A549 (cell line): ENCODE data around the gene MYMK.

Experiments
- EHMT2 ChIP-seq: fragments of 200-600 bp; sonication (generic); IDR thresholded peaks from 2 replicates; pipeline ENCODE4 v1.6.1; 2016; ENCODE audit warnings: antibody characterized with exemption, low read depth, mild to moderate bottlenecking, moderate library complexity
- EP300 ChIP-seq, 2 experiments: fragments of >200 bp; sonication (Bioruptor Twin); formaldehyde crosslinking; IDR thresholded peaks; 2 replicates in 1 of 2; 3 replicates in 1 of 2; pipeline ENCODE4 v1.6.1; 2016 to 2017
- MAZ ChIP-seq: fragments of 150-350 bp; IDR thresholded peaks from 2 replicates; pipeline ENCODE4 v1.6.1; 2014; ENCODE audit warnings: antibody characterized with exemption, low read depth, low read length, borderline replicate concordance
- MYC ChIP-seq: IDR thresholded peaks from 2 replicates; pipeline ENCODE4 v1.6.1; 2012; ENCODE audit warnings: mild to moderate bottlenecking, inconsistent platforms, low read length, improper control_type of control experiment, borderline replicate concordance
- NR3C1 ChIP-seq: fragments of >200 bp; sonication (Bioruptor Twin); formaldehyde crosslinking; IDR thresholded peaks from 3 replicates; pipeline ENCODE4 v1.6.1; 2017
- POLR2A ChIP-seq: IDR thresholded peaks from 2 replicates; pipeline ENCODE4 v1.6.1; 2012; ENCODE audit warnings: mild to moderate bottlenecking, low read length
- POLR2AphosphoS2 ChIP-seq: conservative IDR thresholded peaks from 2 replicates; pipeline ENCODE4 v1.6.1; 2012; ENCODE audit warnings: low read length, improper control_type of control experiment, inconsistent platforms
- RAD21 ChIP-seq, 2 experiments: fragments of >200 bp in 1 of 2; sonication (Bioruptor Twin) in 1 of 2; formaldehyde crosslinking in 1 of 2; IDR thresholded peaks in 1 of 2; conservative IDR thresholded peaks in 1 of 2; 2 replicates in 1 of 2; 3 replicates in 1 of 2; pipeline ENCODE4 v1.6.1; 2012 to 2018; ENCODE audit warnings: inconsistent platforms in 1 of 2
- RCOR1 ChIP-seq: fragments of 150-350 bp; IDR thresholded peaks from 2 replicates; pipeline ENCODE4 v1.6.1; 2014; ENCODE audit warnings: antibody characterized with exemption, low read length, low read depth
- SMC3 ChIP-seq: fragments of >200 bp; sonication (Bioruptor Twin); formaldehyde crosslinking; IDR thresholded peaks from 3 replicates; pipeline ENCODE4 v1.6.1; 2018; ENCODE audit warnings: inconsistent platforms
- USF2 ChIP-seq: fragments of 450-650 bp; IDR thresholded peaks from 2 replicates; pipeline ENCODE4 v1.6.1; 2014; ENCODE audit warnings: antibody characterized with exemption
- TF ChIP-seq, protein P1 (sequence below): fragments of >200 bp; sonication (Bioruptor Twin); formaldehyde crosslinking; IDR thresholded peaks from 3 replicates; pipeline ENCODE4 v1.5.1; 2016
- TF ChIP-seq, protein P2 (sequence below): IDR thresholded peaks from 2 replicates; pipeline ENCODE4 v1.6.1; 2012
- TF ChIP-seq, protein P3 (sequence below): fragments of 200-600 bp; sonication (generic); IDR thresholded peaks from 2 replicates; pipeline ENCODE4 v1.6.1; 2016; ENCODE audit warnings: antibody characterized with exemption, mild to moderate bottlenecking, moderate library complexity

DNA sequence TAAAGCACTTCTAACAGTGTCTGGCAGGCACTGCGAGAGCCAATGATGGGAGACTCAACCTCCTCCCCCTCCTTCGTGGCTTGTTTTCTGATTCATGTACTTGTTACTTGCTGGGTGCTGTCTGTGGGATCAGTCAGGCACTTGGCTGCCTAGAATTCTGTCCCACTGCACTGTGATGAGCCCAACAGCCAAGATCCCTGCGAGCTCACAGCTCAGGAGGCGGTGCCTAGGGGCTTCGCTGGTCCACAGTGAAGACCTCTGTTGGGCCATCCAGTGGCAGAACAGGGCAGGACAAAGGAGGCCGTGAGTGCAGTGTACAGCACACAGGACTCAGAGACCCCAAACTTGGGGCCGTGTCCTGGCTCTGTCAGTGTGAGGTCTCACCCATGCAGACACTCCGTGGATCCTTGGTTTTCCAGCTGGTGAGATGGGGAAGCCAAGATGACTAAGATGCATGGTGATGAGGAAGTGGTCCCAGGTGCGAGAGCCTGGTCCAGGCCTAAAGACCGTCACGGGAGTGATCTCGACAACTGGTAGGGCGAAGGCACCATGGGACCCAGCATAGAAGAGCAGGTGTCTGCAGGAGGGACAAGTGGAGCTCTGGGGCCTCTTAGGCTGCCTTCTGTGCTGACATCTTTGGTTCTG is 19.5 kb downstream of the MYMK start:
- TF ChIP-seq POLR2AphosphoS2 = no peak
- TF ChIP-seq EHMT2 = no peak
- no peak for TF ChIP-seq MYC
- TF ChIP-seq, protein P1, sequence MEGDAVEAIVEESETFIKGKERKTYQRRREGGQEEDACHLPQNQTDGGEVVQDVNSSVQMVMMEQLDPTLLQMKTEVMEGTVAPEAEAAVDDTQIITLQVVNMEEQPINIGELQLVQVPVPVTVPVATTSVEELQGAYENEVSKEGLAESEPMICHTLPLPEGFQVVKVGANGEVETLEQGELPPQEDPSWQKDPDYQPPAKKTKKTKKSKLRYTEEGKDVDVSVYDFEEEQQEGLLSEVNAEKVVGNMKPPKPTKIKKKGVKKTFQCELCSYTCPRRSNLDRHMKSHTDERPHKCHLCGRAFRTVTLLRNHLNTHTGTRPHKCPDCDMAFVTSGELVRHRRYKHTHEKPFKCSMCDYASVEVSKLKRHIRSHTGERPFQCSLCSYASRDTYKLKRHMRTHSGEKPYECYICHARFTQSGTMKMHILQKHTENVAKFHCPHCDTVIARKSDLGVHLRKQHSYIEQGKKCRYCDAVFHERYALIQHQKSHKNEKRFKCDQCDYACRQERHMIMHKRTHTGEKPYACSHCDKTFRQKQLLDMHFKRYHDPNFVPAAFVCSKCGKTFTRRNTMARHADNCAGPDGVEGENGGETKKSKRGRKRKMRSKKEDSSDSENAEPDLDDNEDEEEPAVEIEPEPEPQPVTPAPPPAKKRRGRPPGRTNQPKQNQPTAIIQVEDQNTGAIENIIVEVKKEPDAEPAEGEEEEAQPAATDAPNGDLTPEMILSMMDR = no peak
- TF ChIP-seq EP300 (IDR thresholded peaks at IDR 0.05) = no peak
- TF ChIP-seq, protein P2, sequence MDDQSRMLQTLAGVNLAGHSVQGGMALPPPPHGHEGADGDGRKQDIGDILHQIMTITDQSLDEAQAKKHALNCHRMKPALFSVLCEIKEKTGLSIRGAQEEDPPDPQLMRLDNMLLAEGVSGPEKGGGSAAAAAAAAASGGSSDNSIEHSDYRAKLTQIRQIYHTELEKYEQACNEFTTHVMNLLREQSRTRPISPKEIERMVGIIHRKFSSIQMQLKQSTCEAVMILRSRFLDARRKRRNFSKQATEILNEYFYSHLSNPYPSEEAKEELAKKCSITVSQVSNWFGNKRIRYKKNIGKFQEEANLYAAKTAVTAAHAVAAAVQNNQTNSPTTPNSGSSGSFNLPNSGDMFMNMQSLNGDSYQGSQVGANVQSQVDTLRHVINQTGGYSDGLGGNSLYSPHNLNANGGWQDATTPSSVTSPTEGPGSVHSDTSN = no peak
- no peak for TF ChIP-seq NR3C1
- no peak for TF ChIP-seq POLR2A
- TF ChIP-seq, protein P3, sequence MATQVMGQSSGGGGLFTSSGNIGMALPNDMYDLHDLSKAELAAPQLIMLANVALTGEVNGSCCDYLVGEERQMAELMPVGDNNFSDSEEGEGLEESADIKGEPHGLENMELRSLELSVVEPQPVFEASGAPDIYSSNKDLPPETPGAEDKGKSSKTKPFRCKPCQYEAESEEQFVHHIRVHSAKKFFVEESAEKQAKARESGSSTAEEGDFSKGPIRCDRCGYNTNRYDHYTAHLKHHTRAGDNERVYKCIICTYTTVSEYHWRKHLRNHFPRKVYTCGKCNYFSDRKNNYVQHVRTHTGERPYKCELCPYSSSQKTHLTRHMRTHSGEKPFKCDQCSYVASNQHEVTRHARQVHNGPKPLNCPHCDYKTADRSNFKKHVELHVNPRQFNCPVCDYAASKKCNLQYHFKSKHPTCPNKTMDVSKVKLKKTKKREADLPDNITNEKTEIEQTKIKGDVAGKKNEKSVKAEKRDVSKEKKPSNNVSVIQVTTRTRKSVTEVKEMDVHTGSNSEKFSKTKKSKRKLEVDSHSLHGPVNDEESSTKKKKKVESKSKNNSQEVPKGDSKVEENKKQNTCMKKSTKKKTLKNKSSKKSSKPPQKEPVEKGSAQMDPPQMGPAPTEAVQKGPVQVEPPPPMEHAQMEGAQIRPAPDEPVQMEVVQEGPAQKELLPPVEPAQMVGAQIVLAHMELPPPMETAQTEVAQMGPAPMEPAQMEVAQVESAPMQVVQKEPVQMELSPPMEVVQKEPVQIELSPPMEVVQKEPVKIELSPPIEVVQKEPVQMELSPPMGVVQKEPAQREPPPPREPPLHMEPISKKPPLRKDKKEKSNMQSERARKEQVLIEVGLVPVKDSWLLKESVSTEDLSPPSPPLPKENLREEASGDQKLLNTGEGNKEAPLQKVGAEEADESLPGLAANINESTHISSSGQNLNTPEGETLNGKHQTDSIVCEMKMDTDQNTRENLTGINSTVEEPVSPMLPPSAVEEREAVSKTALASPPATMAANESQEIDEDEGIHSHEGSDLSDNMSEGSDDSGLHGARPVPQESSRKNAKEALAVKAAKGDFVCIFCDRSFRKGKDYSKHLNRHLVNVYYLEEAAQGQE = no peak
- no peak for TF ChIP-seq RCOR1
- no peak for TF ChIP-seq USF2
- no peak for TF ChIP-seq SMC3
- TF ChIP-seq MAZ = no peak
- no peak for TF ChIP-seq RAD21 (conservative IDR thresholded peaks at IDR 0.05 in 1 of 2, IDR thresholded peaks at IDR 0.05 in 1 of 2)
